SU-DHL-6 (cell line): ENCODE measurements around the gene SRSF1.

ENCODE experiments used
- EZH2phosphoT487 ChIP-seq: fragments of 200-600 bp; sonication (generic), shearing (Covaris generic); conservative IDR thresholded peaks from 2 replicates; pipeline ENCODE4 v1.6.1; 2018; ENCODE audit warnings: mild to moderate bottlenecking, antibody characterized with exemption, low read length, moderate library complexity, mixed read lengths
- TF ChIP-seq, protein P1 (sequence below): fragments of 200-600 bp; sonication (generic); IDR thresholded peaks from one replicate; pipeline ENCODE4 v1.5.1; 2017; ENCODE audit warnings: antibody characterized with exemption, mild to moderate bottlenecking, low read length, moderate library complexity; ENCODE audit not compliant: insufficient read depth, poor library complexity, severe bottlenecking

- TF ChIP-seq, protein P1, sequence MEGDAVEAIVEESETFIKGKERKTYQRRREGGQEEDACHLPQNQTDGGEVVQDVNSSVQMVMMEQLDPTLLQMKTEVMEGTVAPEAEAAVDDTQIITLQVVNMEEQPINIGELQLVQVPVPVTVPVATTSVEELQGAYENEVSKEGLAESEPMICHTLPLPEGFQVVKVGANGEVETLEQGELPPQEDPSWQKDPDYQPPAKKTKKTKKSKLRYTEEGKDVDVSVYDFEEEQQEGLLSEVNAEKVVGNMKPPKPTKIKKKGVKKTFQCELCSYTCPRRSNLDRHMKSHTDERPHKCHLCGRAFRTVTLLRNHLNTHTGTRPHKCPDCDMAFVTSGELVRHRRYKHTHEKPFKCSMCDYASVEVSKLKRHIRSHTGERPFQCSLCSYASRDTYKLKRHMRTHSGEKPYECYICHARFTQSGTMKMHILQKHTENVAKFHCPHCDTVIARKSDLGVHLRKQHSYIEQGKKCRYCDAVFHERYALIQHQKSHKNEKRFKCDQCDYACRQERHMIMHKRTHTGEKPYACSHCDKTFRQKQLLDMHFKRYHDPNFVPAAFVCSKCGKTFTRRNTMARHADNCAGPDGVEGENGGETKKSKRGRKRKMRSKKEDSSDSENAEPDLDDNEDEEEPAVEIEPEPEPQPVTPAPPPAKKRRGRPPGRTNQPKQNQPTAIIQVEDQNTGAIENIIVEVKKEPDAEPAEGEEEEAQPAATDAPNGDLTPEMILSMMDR, result no peak
- no peak for TF ChIP-seq EZH2phosphoT487
Measured at GRCh38 chr17:58040386-58040785, 33.3 kb upstream of the SRSF1 start.
